Mesendoderm (in vitro differentiated cells): Measurements from ENCODE around the gene PMPCB.
A peak's percentile ranks its signal among the peaks of the same experiment; 100 is the strongest.

Experiments used
- DNase-seq: peaks from one replicate; pipeline ENCODE4 v3.0.0; 2013
- H2AK5ac ChIP-seq: 2 replicates; pipeline ENCODE4 v1.6.1; 2013; ENCODE audit warnings: low read length, inconsistent platforms
- H2BK120ac ChIP-seq: 2 replicates; pipeline ENCODE4 v1.6.1; 2013; ENCODE audit warnings: low read depth, mild to moderate bottlenecking, low read length, moderate library complexity, mixed read lengths
- H2BK15ac ChIP-seq: replicated peaks from 2 replicates; pipeline ENCODE4 v1.6.1; 2013; ENCODE audit warnings: low read depth, mild to moderate bottlenecking, moderate library complexity
- H2BK5ac ChIP-seq: 2 replicates; pipeline ENCODE4 v1.6.1; 2013; ENCODE audit warnings: low read length, inconsistent platforms
- H3K18ac ChIP-seq: 2 replicates; pipeline ENCODE4 v1.6.1; 2013; ENCODE audit warnings: mild to moderate bottlenecking, low read length, mixed read lengths
- H3K23ac ChIP-seq: one replicate; pipeline ENCODE4 v1.6.1; 2013; ENCODE audit warnings: low read length
- H3K27ac ChIP-seq: 2 replicates; pipeline ENCODE4 v1.5.1; 2013; ENCODE audit warnings: low read depth, mild to moderate bottlenecking, inconsistent platforms, low read length, moderate library complexity
- H3K27me3 ChIP-seq: 2 replicates; pipeline ENCODE4 v1.6.1; 2013; ENCODE audit warnings: low read length, control low read depth, mild to moderate bottlenecking, inconsistent platforms; ENCODE audit not compliant: insufficient read depth, poor library complexity
- H3K36me3 ChIP-seq: 2 replicates; pipeline ENCODE4 v1.6.1; 2013; ENCODE audit warnings: low read length, inconsistent platforms; ENCODE audit not compliant: control insufficient read depth, insufficient read depth
- H3K4ac ChIP-seq: one replicate; pipeline ENCODE4 v1.6.1; 2013; ENCODE audit warnings: low read depth, mild to moderate bottlenecking, low read length, moderate library complexity
- H3K4me1 ChIP-seq: 2 replicates; pipeline ENCODE4 v1.6.1; 2013; ENCODE audit warnings: low read depth, low read length, inconsistent platforms; ENCODE audit not compliant: control insufficient read depth
- H3K4me2 ChIP-seq: 2 replicates; pipeline ENCODE4 v1.6.1; 2013; ENCODE audit warnings: low read length
- H3K4me3 ChIP-seq: 2 replicates; pipeline ENCODE4 v1.5.1; 2013; ENCODE audit warnings: mild to moderate bottlenecking, low read length
- H3K56ac ChIP-seq: one replicate; pipeline ENCODE4 v1.6.1; 2013; ENCODE audit warnings: low read length
- H3K79me1 ChIP-seq: 2 replicates; pipeline ENCODE4 v1.6.1; 2013; ENCODE audit warnings: low read length, inconsistent platforms
- H3K79me2 ChIP-seq: 2 replicates; pipeline ENCODE4 v1.6.1; 2013; ENCODE audit warnings: mild to moderate bottlenecking, low read length; ENCODE audit not compliant: control insufficient read depth, insufficient read depth
- H3K9ac ChIP-seq: 2 replicates; pipeline ENCODE4 v1.6.1; 2013; ENCODE audit warnings: low read length, inconsistent platforms
- H4K5ac ChIP-seq: one replicate; pipeline ENCODE4 v1.6.1; 2013; ENCODE audit warnings: low read length
- H4K8ac ChIP-seq: one replicate; pipeline ENCODE4 v1.6.1; 2013; ENCODE audit warnings: low read depth, mild to moderate bottlenecking, control low read depth, low read length, moderate library complexity
- WGBS: extraction: QIAGEN DNeasy Blood & Tissue Kit; methylation state at CpG from one replicate; pipeline ENCODE4 v1.1.7; 2013; ENCODE audit warnings: low lambda C conversion rate, missing lambda C conversion rate; ENCODE audit not compliant: insufficient coverage; ENCODE audit errors: extremely low coverage; 5-methylcytosine and 5-hydroxymethylcytosine counted together

Gene PMPCB

GRCh38 chr7:103341466-103341865, 44.2 kb downstream of the PMPCB start:
- Histone ChIP-seq H3K79me1 (peaks cover 6% of the 10 kb centered on the region), H3K4me3 (no peak overlapping the region)

GRCh38 chr7:103343332-103343731, 46.1 kb downstream of the PMPCB start:
- H3K18ac ChIP-seq = no peak overlapping the region

More at GRCh38 chr7:103341466-103341865, 44.2 kb downstream of the PMPCB start:
- no peak overlapping the region for H4K5ac ChIP-seq
- no peak overlapping the region for H3K27ac ChIP-seq
- no CpG with 5 or more reads among the region's 2 CpGs for WGBS
- H3K23ac ChIP-seq = no peak overlapping the region
- H2AK5ac ChIP-seq = no peak overlapping the region
- no peak overlapping the region for H2BK15ac ChIP-seq
- H3K4me1 ChIP-seq = no peaks in the 10 kb centered on the region
- H3K36me3 ChIP-seq = peaks cover 5% of the 10 kb centered on the region
- H3K56ac ChIP-seq = no peak overlapping the region
- no peak for DNase-seq
- no peak overlapping the region for H3K18ac ChIP-seq
- no peak overlapping the region for H2BK5ac ChIP-seq
- no peak overlapping the region for H3K4ac ChIP-seq
- H3K27me3 ChIP-seq = no peaks in the 10 kb centered on the region
- H3K79me2 ChIP-seq = peaks cover 33% of the 10 kb centered on the region
- H3K9ac ChIP-seq = no peak overlapping the region
- H2BK120ac ChIP-seq = no peak overlapping the region
- H4K8ac ChIP-seq = no peak overlapping the region
- no peak overlapping the region for H3K4me2 ChIP-seq

GRCh38 chr7:103343758-103344452, 46.7 kb downstream of the PMPCB start:
- H3K27ac ChIP-seq = no peak overlapping the region
- no CpG with 5 or more reads among the region's 26 CpGs for WGBS

More at GRCh38 chr7:103343332-103343731, 46.1 kb downstream of the PMPCB start:
- DNase-seq = no peak
- Histone ChIP-seq H2BK15ac (no peak overlapping the region), H3K36me3 (peaks cover 3% of the 10 kb centered on the region), H2BK5ac (no peak overlapping the region), H3K56ac (peak overlapping the region; percentile 94), H3K9ac (peak overlapping the region; percentile 89), H3K4me2 (peak overlapping the region; percentile 83), H3K4me1 (no peaks in the 10 kb centered on the region), H3K4me3 (peak overlapping the region; percentile 83), H3K79me2 (peaks cover 39% of the 10 kb centered on the region), H3K4ac (no peak overlapping the region), H3K27ac (no peak overlapping the region), H2AK5ac (no peak overlapping the region), H3K27me3 (no peaks in the 10 kb centered on the region), H3K23ac (no peak overlapping the region), H4K5ac (no peak overlapping the region), H4K8ac (no peak overlapping the region), H2BK120ac (no peak overlapping the region), H3K79me1 (peaks cover 6% of the 10 kb centered on the region)

GRCh38 chr7:103344453-103345149, 47.4 kb downstream of the PMPCB start, which contains the start of gene DNAJC2:
Gene DNAJC2 (minus strand): TSS chr7:103344767. CDS start chr7:103344622, 145 bp downstream.
- Histone ChIP-seq H3K4me3 (peak within 1 kb of the TSS; percentile 83), H3K36me3 (peaks cover 3% of the 10 kb centered on the region), H3K9ac (peak within 1 kb of the TSS; percentile 89), H4K5ac (no peak within 1 kb of the TSS), H2BK15ac (no peak within 1 kb of the TSS), H3K27ac (no peak within 1 kb of the TSS), H2AK5ac (no peak within 1 kb of the TSS), H3K4me1 (no peaks in the 10 kb centered on the region), H3K27me3 (no peaks in the 10 kb centered on the region), H3K79me2 (peaks cover 44% of the 10 kb centered on the region), H3K23ac (no peak within 1 kb of the TSS), H3K4ac (peak within 1 kb of the TSS; percentile 66), H3K18ac (no peak within 1 kb of the TSS), H2BK120ac (no peak within 1 kb of the TSS), H3K79me1 (peaks cover 6% of the 10 kb centered on the region), H2BK5ac (no peak within 1 kb of the TSS), H3K56ac (peak within 1 kb of the TSS; percentile 94), H4K8ac (no peak within 1 kb of the TSS), H3K4me2 (peak within 1 kb of the TSS; percentile 83)
- 100% methylated on average over 2 of the region's 43 CpGs for WGBS
- DNase-seq = peak; percentile 96

More at GRCh38 chr7:103343758-103344452, 46.7 kb downstream of the PMPCB start:
- H3K27me3 ChIP-seq = no peaks in the 10 kb centered on the region
- no peak overlapping the region for H2BK120ac ChIP-seq
- H3K4ac ChIP-seq = peak overlapping the region; percentile 66
- peaks cover 6% of the 10 kb centered on the region for H3K79me1 ChIP-seq
- H3K4me3 ChIP-seq = peak overlapping the region; percentile 83
- no peak overlapping the region for H3K23ac ChIP-seq
- no peak overlapping the region for H2AK5ac ChIP-seq
- H4K8ac ChIP-seq = no peak overlapping the region
- H4K5ac ChIP-seq = no peak overlapping the region
- H3K4me2 ChIP-seq = peak overlapping the region; percentile 83
- DNase-seq = peak; percentile 42
- H3K9ac ChIP-seq = peak overlapping the region; percentile 89
- no peak overlapping the region for H2BK15ac ChIP-seq
- H3K4me1 ChIP-seq = no peaks in the 10 kb centered on the region
- peak overlapping the region; percentile 94 for H3K56ac ChIP-seq
- no peak overlapping the region for H2BK5ac ChIP-seq
- peaks cover 44% of the 10 kb centered on the region for H3K79me2 ChIP-seq
- H3K36me3 ChIP-seq = peaks cover 3% of the 10 kb centered on the region
- H3K18ac ChIP-seq = no peak overlapping the region

GRCh38 chr7:103346396-103346795, 49.2 kb downstream of the PMPCB start:
- no peak overlapping the region for H3K4ac ChIP-seq
- WGBS = 100% methylated on average over 2 of the region's 5 CpGs
- no peak overlapping the region for H2BK120ac ChIP-seq
- no peaks in the 10 kb centered on the region for H3K4me1 ChIP-seq
- no peak overlapping the region for H3K23ac ChIP-seq
- no peak overlapping the region for H3K4me3 ChIP-seq
- no peak overlapping the region for H2AK5ac ChIP-seq
- no peaks in the 10 kb centered on the region for H3K36me3 ChIP-seq
- peaks cover 54% of the 10 kb centered on the region for H3K79me2 ChIP-seq
- DNase-seq = no peak
- no peak overlapping the region for H3K27ac ChIP-seq
- H4K8ac ChIP-seq = peak overlapping the region; percentile 41
- no peak overlapping the region for H2BK15ac ChIP-seq
- H3K4me2 ChIP-seq = no peak overlapping the region
- no peak overlapping the region for H2BK5ac ChIP-seq
- H4K5ac ChIP-seq = no peak overlapping the region
- H3K27me3 ChIP-seq = no peaks in the 10 kb centered on the region
- no peak overlapping the region for H3K56ac ChIP-seq
- H3K79me1 ChIP-seq = peaks cover 4% of the 10 kb centered on the region
- no peak overlapping the region for H3K18ac ChIP-seq
- H3K9ac ChIP-seq = no peak overlapping the region
